DMS114 treated with DMSO at 0.1 percent for 48 hours (cell line): ENCODE measurements around the gene MYH11.
"Not testable (repeated sequence)": the region's sequence is repeated elsewhere in the genome, so short reads cannot be mapped to it uniquely, and the experiment has no call there.

Experiments
- DNase-seq: peaks from one replicate; lab custom pipeline; 2025; ENCODE audit not compliant: unreplicated experiment; lab: John Stamatoyannopoulos, UW

The MYH11 gene

DNA sequence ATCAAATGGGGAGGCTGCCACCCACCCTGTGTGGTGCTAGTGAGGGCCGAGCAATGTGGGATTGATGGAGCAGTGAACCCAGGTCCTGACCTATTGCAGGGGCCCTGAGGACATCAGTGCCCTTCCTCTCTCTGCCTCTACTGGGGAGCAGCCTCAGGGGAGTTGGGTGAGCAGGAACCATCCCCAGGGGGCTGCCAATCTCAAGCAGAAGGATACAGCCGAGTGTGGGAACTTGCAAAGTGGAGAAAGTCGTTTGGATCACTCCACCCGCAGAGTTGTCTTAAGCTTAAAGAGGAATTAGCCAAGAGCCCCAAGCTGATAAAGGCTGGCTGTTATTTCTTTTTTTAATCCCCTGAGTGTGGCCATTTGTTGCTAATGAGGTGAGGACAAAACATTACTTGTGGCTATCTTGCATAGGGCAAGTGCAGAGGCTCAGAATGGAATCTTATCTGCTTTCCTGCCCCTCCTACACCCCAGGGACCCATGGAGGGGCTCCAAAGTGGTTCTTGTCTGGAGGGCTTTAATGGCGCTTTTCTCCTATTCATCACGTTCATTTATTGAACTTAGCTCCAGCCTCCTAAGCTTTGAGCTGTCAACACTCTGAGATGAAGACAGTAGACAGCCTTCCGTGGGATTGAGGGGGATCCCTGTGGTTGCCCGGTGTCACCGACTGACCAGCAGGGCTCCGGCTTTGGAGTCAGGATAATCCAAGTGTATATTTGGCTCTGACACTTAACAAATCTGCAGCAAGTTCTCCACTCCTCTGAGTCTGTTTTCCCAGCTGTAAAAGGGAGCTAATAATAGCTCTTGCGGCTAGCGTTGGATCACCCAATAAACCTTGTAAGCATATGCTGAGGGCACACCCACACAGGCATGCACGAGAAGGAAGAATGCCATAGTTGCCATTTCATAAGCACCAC, 45.1 kb downstream of the MYH11 start:
- no peak for DNase-seq

DNA sequence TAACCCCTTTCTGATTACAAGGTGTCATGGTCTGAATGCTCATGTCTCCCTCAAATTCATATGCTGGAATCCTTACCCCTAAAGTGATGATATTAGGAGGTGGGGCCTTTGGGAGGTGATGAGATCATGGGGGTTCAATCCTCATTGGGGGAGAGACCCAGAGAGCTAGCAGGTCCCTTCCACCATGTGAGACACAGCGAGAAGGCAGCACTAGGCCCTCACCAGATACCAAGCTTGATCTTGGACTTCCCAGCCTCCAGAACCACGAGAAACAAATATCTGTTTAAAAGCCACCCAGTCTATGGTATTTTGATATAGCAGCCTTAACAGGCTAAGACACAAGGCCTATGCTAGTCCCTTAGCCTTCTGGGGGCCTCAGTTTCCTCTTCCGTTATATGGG, 45.9 kb downstream of the MYH11 start:
- DNase-seq, result no peak

DNA sequence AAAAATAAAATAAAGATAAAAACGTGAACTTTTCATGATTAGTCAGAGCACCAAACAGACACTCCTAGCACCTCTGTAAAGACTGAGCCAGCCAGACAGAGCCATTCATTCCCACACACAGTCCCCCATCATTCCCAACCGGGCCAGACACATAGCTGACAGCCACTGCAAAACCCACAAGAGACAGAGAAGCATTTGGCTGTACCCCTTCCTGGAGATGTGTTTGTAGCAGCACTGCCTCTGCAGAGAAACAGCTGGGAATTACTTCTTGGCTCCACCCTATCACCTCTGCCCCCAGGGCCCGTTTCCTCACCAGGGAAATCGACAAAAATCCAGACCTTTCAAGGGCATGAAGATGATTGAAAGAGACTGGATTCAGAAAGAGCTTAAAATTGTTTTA, 46.4 kb downstream of the MYH11 start:
- no peak for DNase-seq

DNA sequence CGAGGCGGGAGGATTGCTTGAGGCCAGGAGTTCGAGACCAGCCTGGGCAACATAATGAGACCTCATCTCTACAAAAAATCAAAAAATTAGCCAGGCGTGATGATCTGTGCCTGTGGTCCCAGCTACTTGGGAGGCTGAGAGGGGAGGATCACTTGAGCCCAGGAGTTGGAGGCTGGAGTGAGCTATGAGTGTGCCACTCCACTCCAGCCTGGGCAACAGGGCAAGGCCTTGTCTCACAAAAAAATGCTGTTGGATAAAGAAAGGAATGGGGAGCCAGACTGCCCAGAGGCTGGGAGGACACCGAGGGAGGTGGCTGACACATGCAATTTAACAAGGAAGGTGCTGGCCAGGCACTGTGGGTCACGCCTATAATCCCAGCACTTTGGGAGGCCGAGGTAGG, 47.5 kb downstream of the MYH11 start:
- not testable (repeated sequence) for DNase-seq

DNA sequence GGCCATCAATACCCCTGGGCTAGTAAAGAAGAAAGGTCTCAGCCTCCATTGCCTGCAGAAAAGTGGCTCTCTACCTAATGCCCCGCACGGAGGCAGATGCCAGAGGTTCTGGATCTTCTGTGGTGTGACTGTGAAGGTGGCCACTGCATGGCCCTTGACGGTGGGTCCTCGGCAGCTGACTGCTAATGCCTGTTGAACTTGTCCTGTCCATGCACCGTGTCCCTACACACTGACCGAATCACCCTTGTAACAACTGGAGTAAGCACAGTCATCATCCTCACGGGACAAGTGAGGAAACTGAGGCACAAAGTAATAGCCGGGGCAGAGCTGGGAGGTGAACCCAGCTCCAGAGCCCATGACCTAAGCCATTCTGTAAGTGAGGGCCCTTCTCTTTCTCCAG, 48.8 kb downstream of the MYH11 start:
- no peak for DNase-seq

DNA sequence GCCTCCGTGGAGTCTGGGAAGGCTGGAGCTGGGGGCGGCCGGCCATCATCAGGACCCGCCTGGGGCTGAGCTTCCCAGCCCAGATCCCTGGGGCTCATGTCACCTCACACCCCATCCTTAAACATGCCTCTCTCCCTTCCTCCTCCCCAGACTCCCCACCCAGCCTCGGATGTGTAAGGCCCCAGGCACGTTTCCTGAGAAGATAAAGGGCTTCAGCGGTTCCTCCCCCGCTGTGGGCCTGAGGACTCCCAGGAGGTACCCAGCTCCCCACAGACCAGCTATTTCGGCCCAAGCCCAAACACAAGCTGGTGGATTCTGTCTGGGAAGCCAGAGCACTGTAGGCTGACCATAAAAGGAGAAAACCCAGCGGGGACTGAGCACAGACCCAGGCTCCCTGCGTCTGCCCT, 49.2 kb downstream of the MYH11 start:
- DNase-seq, result no peak

DNA sequence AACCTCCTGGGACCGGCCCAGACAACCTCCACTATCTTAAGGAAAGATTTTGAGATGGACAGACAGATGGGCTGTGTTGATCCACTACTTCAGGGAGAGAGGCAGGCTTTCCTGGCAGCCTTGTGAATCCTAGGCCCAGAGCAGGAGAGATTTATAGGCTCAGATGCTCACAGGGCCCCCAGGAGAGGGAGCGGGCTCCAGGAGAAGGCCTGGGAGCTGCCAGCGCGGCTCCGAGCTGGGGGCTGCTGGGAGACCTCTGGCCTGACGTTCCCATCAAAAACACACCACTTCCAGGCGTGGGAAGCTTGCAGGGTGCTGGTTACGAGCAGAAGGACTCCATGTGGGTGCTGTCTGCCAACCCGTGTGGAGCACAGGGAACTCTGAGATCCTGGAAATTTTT, 53.2 kb downstream of the MYH11 start:
- no peak for DNase-seq

DNA sequence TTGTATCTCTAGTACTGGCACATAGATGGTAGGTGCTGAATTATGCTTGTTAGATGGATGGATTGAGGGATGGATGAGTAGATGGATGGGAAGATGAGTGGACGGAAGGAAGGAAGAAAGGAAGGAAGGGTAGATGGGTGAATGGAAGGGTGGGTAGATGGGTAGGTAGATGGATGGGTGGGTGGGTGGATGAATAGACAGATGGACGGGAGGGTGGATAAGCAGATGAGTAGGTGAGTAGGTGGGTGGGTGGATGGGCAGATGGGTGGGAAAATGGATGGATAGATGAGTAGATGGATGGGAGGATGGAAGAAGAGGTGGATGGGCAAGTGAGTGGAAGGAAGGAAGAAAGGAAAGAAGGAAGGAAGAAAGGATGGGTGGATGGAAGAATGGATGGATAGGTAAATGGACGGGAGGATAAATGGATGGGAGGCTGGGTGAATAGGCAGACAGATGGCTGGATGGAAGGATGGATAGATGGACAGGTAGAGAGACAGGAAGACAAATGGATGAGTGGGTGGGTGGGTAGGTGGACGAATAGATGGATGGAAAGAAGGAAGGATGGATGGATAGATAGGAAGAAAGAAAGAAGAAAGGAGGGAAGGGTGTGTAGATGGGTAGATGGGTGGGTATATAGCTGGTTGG, 56.9 kb downstream of the MYH11 start:
- DNase-seq, result no peak

DNA sequence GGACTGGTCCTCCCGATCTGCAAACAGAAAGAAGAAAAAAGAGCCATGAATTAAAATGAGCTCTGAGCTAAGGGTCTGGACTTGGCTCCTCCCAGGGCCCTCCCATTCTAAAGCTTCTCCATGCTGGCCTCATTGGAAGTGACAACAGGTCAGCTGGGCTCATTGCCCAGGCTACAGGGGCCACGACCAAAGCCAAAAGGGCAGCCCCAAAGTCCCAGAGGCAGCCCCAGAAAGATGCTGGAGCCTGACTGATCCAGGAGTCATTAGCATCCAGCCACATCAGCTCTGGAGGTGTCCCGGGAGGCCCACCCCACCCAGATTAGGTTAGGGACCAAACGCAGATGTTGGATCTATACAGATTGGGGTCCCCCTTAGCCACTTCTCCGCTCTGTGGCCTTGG, 58.2 kb downstream of the MYH11 start:
- no peak for DNase-seq

DNA sequence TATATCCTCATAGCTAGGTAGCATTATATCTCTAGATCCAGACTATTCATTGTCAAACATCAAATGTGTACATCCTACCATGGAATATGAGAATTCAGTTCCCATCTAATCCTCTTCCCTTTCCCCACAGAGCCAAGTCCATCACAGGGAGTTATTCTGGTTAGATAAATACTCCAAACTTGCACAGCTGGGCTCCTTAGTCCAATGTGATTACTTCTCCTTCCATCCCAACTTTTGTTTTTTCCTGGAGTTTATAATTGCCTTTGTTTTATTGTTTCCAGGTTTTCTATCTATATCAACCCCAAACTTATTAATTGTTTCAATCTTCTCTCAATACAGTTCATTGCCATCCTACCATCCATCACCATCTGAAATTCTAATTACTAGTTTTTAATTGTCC, 59.9 kb downstream of the MYH11 start:
- DNase-seq, result no peak

DNA sequence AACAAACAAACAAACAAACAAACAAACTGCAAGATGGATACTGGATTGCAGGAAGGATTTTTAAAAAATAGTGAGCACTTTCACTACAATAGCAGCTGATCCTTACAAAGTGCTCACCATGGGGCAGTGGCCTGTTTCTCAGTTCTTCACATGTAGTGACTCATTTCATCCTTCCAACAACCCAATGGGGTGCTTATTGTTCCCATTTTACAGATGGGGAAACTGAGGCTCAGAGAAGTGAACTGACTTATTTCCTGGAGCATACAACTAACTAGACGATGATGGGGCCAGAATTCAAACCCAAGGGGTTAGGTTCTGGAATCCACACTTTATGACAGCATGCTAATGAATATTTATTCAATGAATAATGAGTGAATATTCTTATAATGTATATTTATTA, 61.2 kb downstream of the MYH11 start:
- DNase-seq, result no peak

DNA sequence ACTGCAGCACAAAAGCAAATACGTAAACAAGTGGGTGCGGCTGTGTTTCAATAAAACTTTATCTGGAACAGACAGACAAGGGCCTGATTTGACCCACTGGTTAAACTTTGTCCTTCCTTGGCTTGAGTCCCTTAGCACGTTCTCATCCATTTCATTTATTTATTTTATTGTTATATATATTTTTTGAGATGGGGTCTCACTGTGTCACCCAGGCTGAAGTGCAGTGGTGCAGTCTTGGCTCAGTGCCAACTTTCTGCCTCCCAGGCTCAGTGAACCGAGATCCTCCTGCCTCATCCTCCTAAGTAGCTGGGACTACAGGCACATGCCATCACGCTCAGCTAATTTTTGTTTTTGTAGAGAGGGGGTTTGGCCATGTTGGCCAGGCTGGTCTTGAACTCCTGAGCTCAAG, 64.3 kb downstream of the MYH11 start:
- no peak for DNase-seq

DNA sequence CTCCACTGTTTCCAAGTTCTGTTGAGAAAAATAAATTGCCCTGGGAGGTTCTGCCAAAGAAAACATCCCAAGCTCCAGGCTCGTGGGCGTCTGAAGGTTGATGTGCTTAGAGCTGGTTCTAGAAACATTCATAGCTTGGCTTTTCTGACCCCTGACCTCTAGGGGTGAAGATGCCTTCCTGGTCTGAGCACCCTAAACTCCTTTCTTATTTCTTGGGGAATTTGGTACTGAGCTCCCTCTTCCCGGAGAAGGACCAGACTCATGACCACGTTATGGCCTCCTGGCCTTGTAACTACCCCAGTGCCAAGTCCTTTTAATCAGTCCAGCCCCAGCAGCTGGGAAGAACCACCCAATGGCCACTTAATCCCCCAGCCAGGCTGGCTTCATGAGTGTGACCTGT, 66.4 kb downstream of the MYH11 start:
- DNase-seq, result no peak

DNA sequence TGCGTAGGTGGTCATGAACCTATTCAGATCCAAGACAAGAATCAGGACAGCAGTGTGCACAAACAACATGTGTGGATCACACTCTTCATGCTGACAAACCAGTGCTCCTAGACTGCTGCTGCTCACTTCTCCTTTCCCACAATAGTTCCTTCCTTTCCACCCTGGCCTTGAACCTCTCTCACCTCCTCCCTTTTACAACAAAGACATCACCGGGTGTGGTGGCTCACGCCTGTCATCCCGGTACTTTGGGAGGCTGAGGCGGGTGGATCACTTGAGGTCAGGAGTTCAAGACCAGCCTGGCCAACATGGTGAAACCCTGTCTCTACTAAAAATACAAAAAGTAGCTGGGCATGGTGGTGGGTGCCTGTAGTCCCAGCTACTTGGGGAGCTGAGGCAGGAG, 67.0 kb downstream of the MYH11 start:
- DNase-seq, result not testable (repeated sequence)

DNA sequence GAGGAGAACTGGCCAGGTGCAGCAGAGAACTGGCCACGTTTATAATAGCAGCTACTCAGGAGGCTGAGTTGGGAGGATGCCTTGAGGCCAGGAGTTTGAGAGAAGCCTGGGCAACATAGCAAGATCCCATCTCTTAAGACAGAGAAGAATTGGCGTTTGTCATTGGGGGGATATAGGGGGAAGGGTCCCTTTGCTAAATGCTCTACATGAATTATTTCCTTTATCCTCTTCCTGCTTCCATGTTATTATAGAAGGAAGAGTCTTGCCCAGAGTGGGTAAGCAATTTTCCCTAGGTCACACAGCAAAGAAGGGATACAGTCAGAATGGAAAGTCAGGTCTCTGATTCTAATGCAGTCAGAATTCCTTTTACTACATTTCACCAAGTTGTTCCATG, 68.0 kb downstream of the MYH11 start:
- no peak for DNase-seq

DNA sequence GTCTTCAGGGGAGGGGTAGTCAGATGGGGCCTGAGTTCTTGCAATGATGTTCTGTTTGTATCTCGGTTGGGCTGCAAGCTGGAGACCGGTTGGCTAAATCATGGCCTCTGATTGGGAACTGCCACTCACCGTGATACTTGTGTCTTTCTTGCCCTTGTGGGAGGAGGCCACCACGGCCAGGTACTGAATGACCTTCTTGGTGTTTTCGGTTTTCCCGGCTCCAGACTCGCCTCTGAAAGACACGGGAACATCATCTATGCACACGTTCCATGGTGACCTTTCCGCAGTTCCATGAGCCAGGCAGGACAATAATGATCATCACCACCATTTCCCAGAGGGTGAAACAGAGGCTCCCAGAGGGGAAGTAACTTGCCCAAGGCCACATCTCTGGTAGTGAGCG, 70.3 kb downstream of the MYH11 start:
- no peak for DNase-seq

DNA sequence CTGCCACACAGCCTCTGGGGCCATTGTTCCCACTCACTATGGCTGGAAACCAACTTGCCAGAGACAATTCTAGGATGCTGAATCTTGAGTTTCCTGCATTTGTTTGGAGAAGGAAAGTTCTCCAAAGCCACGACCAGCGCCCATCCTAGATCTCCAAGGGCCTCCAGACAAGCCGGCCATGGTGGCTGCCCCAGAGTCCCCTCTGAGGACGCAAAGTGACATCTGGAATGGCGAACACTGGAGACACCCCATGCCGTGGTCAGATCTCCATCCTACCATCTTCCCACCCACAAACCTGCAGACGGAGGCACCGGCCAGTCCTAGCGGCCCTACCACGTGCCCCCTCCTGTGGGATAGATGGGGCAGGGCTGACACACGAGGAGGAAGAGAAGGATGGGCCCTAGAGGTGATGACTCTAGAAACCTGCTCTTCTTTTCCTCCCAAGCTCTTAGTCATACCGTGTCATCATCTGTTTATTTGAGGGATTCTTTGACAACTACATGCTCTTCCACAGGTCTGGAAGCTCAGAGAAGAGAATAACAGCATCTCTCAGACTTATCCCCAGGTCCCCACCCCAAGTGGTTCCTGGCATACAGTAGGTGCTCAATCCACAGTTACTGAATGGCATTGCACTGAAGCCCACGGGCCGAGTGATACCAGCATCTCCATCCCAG, 71.3 kb downstream of the MYH11 start:
- DNase-seq, result no peak

DNA sequence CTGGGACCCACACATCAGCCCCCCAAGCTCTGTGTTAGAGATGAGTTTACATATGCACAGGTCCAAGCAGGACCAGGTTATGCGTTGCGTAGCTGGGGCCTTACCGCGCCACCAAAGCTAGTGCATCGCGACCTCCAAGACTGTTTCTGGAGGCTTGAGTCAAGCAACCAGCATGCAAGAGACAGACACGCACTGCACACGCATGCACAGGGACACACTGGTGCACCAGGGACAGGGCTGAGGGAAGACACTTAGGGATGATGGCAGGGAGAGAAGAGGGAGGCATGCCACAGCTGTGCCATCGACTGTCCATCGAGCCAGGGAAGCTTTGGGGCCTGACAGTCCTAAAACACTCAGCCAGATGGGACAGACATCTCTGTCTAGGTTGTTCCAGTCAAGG, 72.8 kb downstream of the MYH11 start:
- no peak for DNase-seq

DNA sequence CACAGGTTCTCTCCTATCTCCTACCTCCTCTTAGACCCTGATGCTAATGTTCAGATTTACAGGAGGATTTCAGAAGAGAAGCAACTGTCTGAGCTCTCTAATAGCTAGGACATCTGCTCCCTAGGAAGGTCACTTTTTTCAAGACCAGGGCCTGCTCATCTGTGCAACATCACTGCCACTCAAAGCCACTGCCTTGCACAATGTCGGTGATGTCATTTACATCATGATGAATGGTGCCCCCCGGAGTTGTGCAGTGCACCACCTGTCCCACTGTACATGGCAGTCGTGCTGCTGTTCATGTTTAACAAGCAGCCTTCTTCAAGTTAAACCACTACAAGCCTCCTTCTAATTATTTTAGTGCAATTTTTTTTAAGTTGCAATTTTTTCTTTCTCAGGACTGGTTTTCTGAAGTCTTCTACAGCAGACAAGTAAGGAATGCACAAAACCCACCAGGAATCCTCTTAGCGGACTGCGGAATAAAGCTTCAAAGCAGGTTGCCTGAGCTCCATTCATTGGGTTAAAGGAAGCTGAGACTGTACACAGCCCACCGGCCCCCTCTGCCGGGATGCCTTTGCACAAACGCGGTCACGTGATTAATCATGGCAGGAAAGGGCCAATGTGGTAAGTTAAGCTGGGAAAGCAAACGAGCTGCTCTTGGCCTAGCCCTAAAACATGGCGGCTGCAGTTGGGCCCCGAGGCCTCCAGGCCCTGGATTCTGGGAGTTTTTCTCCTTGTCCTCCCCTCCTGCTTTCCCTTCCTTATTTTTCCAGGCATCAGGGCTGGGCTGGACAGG, 74.1 kb downstream of the MYH11 start:
- DNase-seq, result no peak

DNA sequence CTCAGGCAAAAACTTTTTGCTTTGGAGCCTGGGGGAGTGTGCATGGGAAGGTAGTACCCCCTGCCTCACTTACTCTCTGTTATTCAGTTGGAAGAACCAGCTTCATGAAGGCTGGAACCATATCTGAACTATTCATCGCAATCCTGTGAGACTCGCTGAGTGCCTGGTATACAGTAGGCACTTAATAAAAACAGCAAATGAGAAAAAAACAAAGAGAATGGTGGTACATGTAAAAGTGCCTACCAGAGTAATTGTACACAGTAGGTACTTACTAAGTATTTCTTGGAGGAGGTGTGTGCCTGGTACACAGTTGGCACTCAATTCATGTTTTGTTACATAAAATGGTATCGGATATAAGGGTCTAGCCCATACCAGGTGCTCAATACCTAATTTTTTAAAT, 75.2 kb downstream of the MYH11 start:
- no peak for DNase-seq

DNA sequence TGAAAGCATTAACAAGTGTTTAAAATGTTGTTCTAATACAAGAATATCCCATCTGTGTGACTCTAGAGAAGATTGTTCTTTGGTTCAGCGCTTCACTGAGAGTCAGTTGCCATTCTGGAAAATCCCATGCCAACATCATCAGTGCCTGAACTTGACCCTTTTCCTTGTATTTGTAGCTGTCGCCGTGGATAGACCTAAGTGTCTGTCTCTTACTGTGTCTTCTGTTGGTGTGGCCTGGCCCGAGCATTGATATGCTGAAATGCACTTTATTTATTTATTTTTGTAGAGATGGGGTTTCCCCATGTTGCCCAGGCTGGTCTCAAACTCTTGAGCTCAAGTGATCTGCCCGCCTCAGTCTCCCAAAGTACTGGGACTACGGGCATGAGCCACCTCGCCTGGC, 76.0 kb downstream of the MYH11 start:
- no peak for DNase-seq
